ENCODE data around the gene STOX1.
A peak's percentile ranks its signal among the peaks of the same experiment; 100 is the strongest.
"Not testable (repeated sequence)": the region's sequence is repeated elsewhere in the genome, so short reads cannot be mapped to it uniquely, and the experiment has no call there.

The STOX1 gene

DNA sequence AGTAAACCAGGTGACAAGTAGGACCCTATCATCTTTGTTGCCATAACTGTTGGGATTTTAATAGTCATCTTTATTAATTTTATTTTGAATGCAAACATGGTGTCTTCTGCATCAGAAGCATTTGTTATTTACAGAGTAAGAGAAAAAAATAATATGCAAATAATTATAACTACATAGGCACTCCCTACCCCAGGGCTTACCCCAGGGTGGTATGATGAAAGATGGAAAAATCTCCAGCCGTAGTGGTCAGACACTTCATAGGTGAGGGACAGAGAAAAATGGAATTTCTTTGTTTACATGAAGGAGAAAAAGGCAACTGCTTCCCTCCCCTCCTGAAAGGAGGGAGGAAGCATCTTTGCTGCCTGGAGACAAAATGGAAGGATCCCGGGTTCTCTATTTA is 29.7 kb downstream of the STOX1 start:
- no peak for FAIRE-seq
- DNase-seq (ENCODE audit: insufficient read length, low spot score), result no peak
- TF ChIP-seq POU2F2 (IDR thresholded peaks at IDR 0.05; ENCODE audit: low read depth, low read length) (no peak), SPI1 (IDR thresholded peaks at IDR 0.05; ENCODE audit: low read depth, low read length) (no peak), POLR2AphosphoS5 (IDR thresholded peaks at IDR 0.05; ENCODE audit: low read depth, low read length) (no peak), PAX5 (IDR thresholded peaks at IDR 0.05; ENCODE audit: insufficient read depth, low read length, severe bottlenecking) (no peak), TAF1 (IDR thresholded peaks at IDR 0.05; ENCODE audit: low read depth, low read length) (no peak), POLR2A (IDR thresholded peaks at IDR 0.05; ENCODE audit: low read depth, low read length) (no peak)

GRCh38 chr10:68861253-68861652 is 33.9 kb downstream of the STOX1 start:
- no peak for TF ChIP-seq POU2F2 (IDR thresholded peaks at IDR 0.05; ENCODE audit: low read depth, low read length)
- TF ChIP-seq POLR2AphosphoS5 (IDR thresholded peaks at IDR 0.05; ENCODE audit: low read depth, low read length), result no peak
- no peak for TF ChIP-seq POLR2A (IDR thresholded peaks at IDR 0.05; ENCODE audit: low read depth, low read length)
- TF ChIP-seq TAF1 (IDR thresholded peaks at IDR 0.05; ENCODE audit: low read depth, low read length), result no peak
- no peak for TF ChIP-seq PAX5 (IDR thresholded peaks at IDR 0.05; ENCODE audit: insufficient read depth, low read length, severe bottlenecking)
- no peak for TF ChIP-seq SPI1 (IDR thresholded peaks at IDR 0.05; ENCODE audit: low read depth, low read length)
- no peak for FAIRE-seq
- DNase-seq (ENCODE audit: insufficient read length, low spot score), result no peak

- DNase-seq (ENCODE audit: insufficient read length, low spot score) (no peak), FAIRE-seq (no peak)
- no peak for TF ChIP-seq POLR2A (IDR thresholded peaks at IDR 0.05; ENCODE audit: low read depth, low read length)
- no peak for TF ChIP-seq POLR2AphosphoS5 (IDR thresholded peaks at IDR 0.05; ENCODE audit: low read depth, low read length)
- TF ChIP-seq SPI1 (IDR thresholded peaks at IDR 0.05; ENCODE audit: low read depth, low read length), result no peak
- TF ChIP-seq TAF1 (IDR thresholded peaks at IDR 0.05; ENCODE audit: low read depth, low read length), result no peak
- no peak for TF ChIP-seq POU2F2 (IDR thresholded peaks at IDR 0.05; ENCODE audit: low read depth, low read length)
- TF ChIP-seq PAX5 (IDR thresholded peaks at IDR 0.05; ENCODE audit: insufficient read depth, low read length, severe bottlenecking), result no peak
Observed at GRCh38 chr10:68864611-68865010, 37.3 kb downstream of the STOX1 start.

DNA sequence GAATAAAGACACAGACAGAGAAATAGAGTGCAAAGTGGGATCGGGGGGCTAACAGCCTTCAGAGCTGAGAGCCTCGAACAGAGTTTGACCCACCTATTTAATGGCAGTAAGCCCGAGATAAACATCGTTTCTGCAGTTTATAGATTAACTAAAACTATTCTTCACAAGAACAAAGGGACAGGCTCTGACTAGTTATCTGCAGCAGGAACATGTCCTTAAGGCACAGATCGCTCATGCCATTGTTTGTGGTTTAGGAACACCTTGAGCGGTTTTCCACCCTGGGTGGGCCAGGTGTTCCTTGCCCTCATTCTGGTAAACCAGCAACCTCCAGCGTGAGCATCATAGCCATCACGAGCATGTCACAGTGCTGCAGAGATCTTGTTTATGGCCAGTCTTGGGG is 40.8 kb downstream of the STOX1 start:
- FAIRE-seq; DNase-seq (ENCODE audit: insufficient read length, low spot score): not testable (repeated sequence)

GRCh38 chr10:68869623-68870022 is 42.3 kb downstream of the STOX1 start:
- DNase-seq (ENCODE audit: insufficient read length, low spot score), result no peak
- no peak for TF ChIP-seq POLR2A (IDR thresholded peaks at IDR 0.05; ENCODE audit: low read depth, low read length)
- no peak for TF ChIP-seq POU2F2 (IDR thresholded peaks at IDR 0.05; ENCODE audit: low read depth, low read length)
- no peak for TF ChIP-seq POLR2AphosphoS5 (IDR thresholded peaks at IDR 0.05; ENCODE audit: low read depth, low read length)
- TF ChIP-seq SPI1 (IDR thresholded peaks at IDR 0.05; ENCODE audit: low read depth, low read length), result no peak
- no peak for TF ChIP-seq TAF1 (IDR thresholded peaks at IDR 0.05; ENCODE audit: low read depth, low read length)
- FAIRE-seq, result no peak

DNA sequence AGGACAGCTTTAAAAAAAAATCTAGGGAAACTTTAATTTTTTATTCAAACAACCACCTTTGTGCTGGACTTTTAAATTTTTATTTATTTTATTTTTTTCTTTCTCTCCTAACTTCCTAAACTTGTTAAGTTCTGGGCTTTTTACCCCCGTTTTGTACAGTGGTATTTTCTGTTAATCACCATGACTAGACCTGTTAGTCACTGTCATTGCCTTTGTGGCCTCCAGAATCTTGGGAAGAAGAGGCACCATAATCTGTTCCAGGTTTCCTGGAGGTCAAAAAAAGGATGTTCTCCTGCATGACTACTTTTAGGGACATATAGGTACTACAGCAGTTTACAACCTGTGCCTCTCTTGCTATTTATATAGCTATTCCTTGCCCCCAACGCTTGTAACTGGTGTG is 42.7 kb downstream of the STOX1 start:
- no peak for FAIRE-seq
- TF ChIP-seq POU2F2 (IDR thresholded peaks at IDR 0.05; ENCODE audit: low read depth, low read length) (no peak), TAF1 (IDR thresholded peaks at IDR 0.05; ENCODE audit: low read depth, low read length) (no peak), POLR2A (IDR thresholded peaks at IDR 0.05; ENCODE audit: low read depth, low read length) (no peak), PAX5 (IDR thresholded peaks at IDR 0.05; ENCODE audit: insufficient read depth, low read length, severe bottlenecking) (no peak), SPI1 (IDR thresholded peaks at IDR 0.05; ENCODE audit: low read depth, low read length) (no peak), POLR2AphosphoS5 (IDR thresholded peaks at IDR 0.05; ENCODE audit: low read depth, low read length) (no peak)
- DNase-seq (ENCODE audit: insufficient read length, low spot score), result no peak

DNA sequence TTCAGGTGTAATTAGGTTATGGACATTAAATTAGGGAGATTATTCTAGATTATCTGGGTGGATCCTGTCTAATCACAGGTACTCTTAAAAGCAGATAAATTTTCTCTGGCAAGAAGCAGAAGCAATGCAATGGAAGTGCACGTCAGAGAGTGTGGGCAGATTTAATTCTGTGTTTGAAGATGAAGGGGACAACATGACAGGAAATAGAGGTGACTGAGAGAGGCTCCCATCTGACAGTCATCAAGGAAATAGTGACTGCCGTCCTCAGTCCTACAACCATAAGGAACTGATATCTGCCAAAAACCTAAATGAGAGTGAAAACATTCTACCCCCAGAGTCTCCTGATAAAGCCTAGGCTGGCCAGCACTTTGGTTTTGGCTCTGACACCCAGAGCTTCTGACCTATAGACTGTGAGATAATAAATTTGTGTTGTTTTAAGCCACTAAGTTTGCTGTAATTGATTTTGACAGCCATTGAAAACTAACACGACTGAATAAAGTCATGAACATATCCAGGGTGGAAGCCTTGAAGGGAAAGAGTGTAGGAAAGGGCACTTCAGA is 43.3 kb downstream of the STOX1 start:
- no peak for TF ChIP-seq POLR2AphosphoS5 (IDR thresholded peaks at IDR 0.05; ENCODE audit: low read depth, low read length)
- no peak for TF ChIP-seq POU2F2 (IDR thresholded peaks at IDR 0.05; ENCODE audit: low read depth, low read length)
- TF ChIP-seq POLR2A (IDR thresholded peaks at IDR 0.05; ENCODE audit: low read depth, low read length), result no peak
- TF ChIP-seq SPI1 (IDR thresholded peaks at IDR 0.05; ENCODE audit: low read depth, low read length), result no peak
- no peak for TF ChIP-seq TAF1 (IDR thresholded peaks at IDR 0.05; ENCODE audit: low read depth, low read length)
- DNase-seq (ENCODE audit: insufficient read length, low spot score), result no peak

DNA sequence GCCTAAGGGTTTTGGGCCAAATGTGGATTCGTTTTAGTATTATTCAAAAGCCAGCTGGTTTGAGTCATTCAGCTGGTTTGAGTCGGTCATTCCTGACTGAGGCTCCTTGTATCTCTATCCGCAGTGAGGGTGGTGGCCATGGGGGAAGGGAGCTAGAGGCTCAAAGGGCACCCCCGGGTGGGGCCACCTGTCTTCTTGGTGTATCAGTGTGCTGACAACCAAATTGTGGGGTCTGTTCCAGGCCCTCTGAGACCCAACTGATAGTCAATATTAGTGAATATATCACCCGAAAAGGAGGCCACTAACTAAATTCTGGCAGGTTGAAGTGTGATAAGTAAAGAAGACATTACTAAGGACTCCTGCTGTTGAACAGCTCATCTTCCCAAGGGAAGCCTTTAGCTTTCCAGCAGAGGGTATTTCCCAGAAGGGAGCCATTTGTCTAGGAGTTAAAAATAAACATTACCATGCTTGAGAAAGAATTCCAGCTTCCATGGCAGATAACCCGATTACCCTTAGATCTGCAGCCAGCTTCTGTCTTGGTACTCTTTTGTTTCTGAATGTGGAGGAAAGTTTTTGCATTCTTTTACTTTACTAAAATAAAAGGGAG is 43.9 kb downstream of the STOX1 start:
- FAIRE-seq (peak; percentile 51), DNase-seq (ENCODE audit: insufficient read length, low spot score) (no peak)
- TF ChIP-seq PAX5 (IDR thresholded peaks at IDR 0.05; ENCODE audit: insufficient read depth, low read length, severe bottlenecking), result no peak
- no peak for TF ChIP-seq SPI1 (IDR thresholded peaks at IDR 0.05; ENCODE audit: low read depth, low read length)
- no peak for TF ChIP-seq TAF1 (IDR thresholded peaks at IDR 0.05; ENCODE audit: low read depth, low read length)
- TF ChIP-seq POLR2A (IDR thresholded peaks at IDR 0.05; ENCODE audit: low read depth, low read length), result no peak
- no peak for TF ChIP-seq POU2F2 (IDR thresholded peaks at IDR 0.05; ENCODE audit: low read depth, low read length)
- TF ChIP-seq POLR2AphosphoS5 (IDR thresholded peaks at IDR 0.05; ENCODE audit: low read depth, low read length), result no peak

More for the DNA sequence above, 43.3 kb downstream of the STOX1 start:
- no peak for FAIRE-seq

- FAIRE-seq (no peak), DNase-seq (ENCODE audit: insufficient read length, low spot score) (no peak)
- no peak for TF ChIP-seq POU2F2 (IDR thresholded peaks at IDR 0.05; ENCODE audit: low read depth, low read length)
- TF ChIP-seq POLR2A (IDR thresholded peaks at IDR 0.05; ENCODE audit: low read depth, low read length), result no peak
- no peak for TF ChIP-seq SPI1 (IDR thresholded peaks at IDR 0.05; ENCODE audit: low read depth, low read length)
- no peak for TF ChIP-seq POLR2AphosphoS5 (IDR thresholded peaks at IDR 0.05; ENCODE audit: low read depth, low read length)
- no peak for TF ChIP-seq PAX5 (IDR thresholded peaks at IDR 0.05; ENCODE audit: insufficient read depth, low read length, severe bottlenecking)
- TF ChIP-seq TAF1 (IDR thresholded peaks at IDR 0.05; ENCODE audit: low read depth, low read length), result no peak
Observed at GRCh38 chr10:68871731-68872342, 44.5 kb downstream of the STOX1 start.
